ENCODE results near the gene DIP2B.

DNA sequence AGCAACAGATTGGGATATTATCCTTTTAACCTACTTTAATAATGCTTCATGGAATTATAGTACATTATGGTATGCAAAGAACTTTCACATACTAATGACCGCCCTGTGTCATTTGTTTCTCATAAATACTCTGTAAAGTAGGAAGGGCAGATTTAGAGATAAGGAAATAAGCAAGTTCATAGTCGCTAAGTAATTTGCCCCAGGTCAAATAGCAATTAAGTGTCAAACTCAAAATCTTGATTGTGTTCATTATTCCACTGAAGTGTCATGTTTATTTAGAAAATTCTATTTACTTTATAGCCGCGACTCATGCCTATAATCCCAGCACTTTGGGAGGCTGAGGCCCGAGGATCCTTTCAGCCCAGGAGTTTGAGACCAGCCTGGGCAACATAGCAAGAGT is 160.4 kb downstream of the DIP2B start:
- TF ChIP-seq ZNF274 (IDR thresholded peaks at IDR 0.05; ENCODE audit: low read depth, low read length) (no peak), YY1 (IDR thresholded peaks at IDR 0.05; ENCODE audit: insufficient read depth, insufficient read length) (no peak)
